SU-DHL-6 (cell line): ENCODE results near the gene DUSP22.

Experiments used
- H2AFZ ChIP-seq: fragments of 200-600 bp; sonication (generic); 2 replicates; pipeline ENCODE4 v1.6.1; 2014; ENCODE audit warnings: low read depth, mild to moderate bottlenecking, moderate library complexity, mixed read lengths, antibody characterized with exemption, low read length; ENCODE audit not compliant: severe bottlenecking
- H3F3A ChIP-seq: fragments of 200-600 bp; shearing (Covaris generic); 2 replicates; pipeline ENCODE4 v1.6.0; 2016; ENCODE audit warnings: antibody characterized with exemption, mild to moderate bottlenecking; ENCODE audit not compliant: insufficient read depth
- H3K27ac ChIP-seq: fragments of 200-600 bp; sonication (generic); 2 replicates; pipeline ENCODE4 v1.5.1; 2016; ENCODE audit warnings: low read depth, mild to moderate bottlenecking, low read length, moderate library complexity, mixed read lengths
- H3K27me3 ChIP-seq: fragments of 200-600 bp; sonication (generic), shearing (Covaris generic); 2 replicates; pipeline ENCODE4 v1.6.0; 2014; ENCODE audit warnings: mild to moderate bottlenecking, low read length
- H3K36me3 ChIP-seq: fragments of 200-600 bp; sonication (generic); 2 replicates; pipeline ENCODE4 v1.6.1; 2014; ENCODE audit warnings: mild to moderate bottlenecking, low read length, mixed read lengths
- H3K4me2 ChIP-seq: fragments of 300-600, 200-600 bp; shearing (Covaris generic), sonication (generic); 2 replicates; pipeline ENCODE4 v1.6.0; 2014; ENCODE audit warnings: low read length, low read depth, mild to moderate bottlenecking; ENCODE audit not compliant: poor library complexity, severe bottlenecking
- H3K4me3 ChIP-seq: fragments of 200-600 bp; sonication (generic); 2 replicates; pipeline ENCODE4 v1.5.1; 2014; ENCODE audit warnings: antibody characterized with exemption, low read length, mild to moderate bottlenecking, mixed read lengths; ENCODE audit not compliant: insufficient read depth, poor library complexity, severe bottlenecking
- H3K79me2 ChIP-seq: fragments of 200-600 bp; sonication (generic); 2 replicates; pipeline ENCODE4 v1.6.1; 2014; ENCODE audit warnings: mild to moderate bottlenecking, low read length, moderate library complexity; ENCODE audit not compliant: insufficient read depth
- H3K9ac ChIP-seq: fragments of 200-600 bp; sonication (generic); 2 replicates; pipeline ENCODE4 v1.7.0; 2014; ENCODE audit warnings: mild to moderate bottlenecking, low read length
- H3K9me2 ChIP-seq: fragments of 200-600 bp; sonication (generic); replicated peaks from 2 replicates; pipeline ENCODE4 v1.6.1; 2014; ENCODE audit warnings: low read length; ENCODE audit not compliant: insufficient read depth
- H3K9me3 ChIP-seq: fragments of 200-600 bp; sonication (generic); 2 replicates; pipeline ENCODE4 v1.6.1; 2014; ENCODE audit warnings: low read length, mixed read lengths; ENCODE audit not compliant: insufficient read depth
- H4K20me1 ChIP-seq: fragments of 200-600 bp; sonication (generic); 2 replicates; pipeline ENCODE4 v1.6.1; 2014; ENCODE audit warnings: low read depth, mild to moderate bottlenecking, antibody characterized with exemption, low read length, moderate library complexity, mixed read lengths
- EZH2phosphoT487 ChIP-seq: fragments of 200-600 bp; sonication (generic), shearing (Covaris generic); conservative IDR thresholded peaks from 2 replicates; pipeline ENCODE4 v1.6.1; 2018; ENCODE audit warnings: mild to moderate bottlenecking, antibody characterized with exemption, low read length, moderate library complexity, mixed read lengths
- TF ChIP-seq, protein P1 (sequence below): fragments of 200-600 bp; sonication (generic); IDR thresholded peaks from one replicate; pipeline ENCODE4 v1.5.1; 2017; ENCODE audit warnings: antibody characterized with exemption, mild to moderate bottlenecking, low read length, moderate library complexity; ENCODE audit not compliant: insufficient read depth, poor library complexity, severe bottlenecking

The DUSP22 gene

DNA sequence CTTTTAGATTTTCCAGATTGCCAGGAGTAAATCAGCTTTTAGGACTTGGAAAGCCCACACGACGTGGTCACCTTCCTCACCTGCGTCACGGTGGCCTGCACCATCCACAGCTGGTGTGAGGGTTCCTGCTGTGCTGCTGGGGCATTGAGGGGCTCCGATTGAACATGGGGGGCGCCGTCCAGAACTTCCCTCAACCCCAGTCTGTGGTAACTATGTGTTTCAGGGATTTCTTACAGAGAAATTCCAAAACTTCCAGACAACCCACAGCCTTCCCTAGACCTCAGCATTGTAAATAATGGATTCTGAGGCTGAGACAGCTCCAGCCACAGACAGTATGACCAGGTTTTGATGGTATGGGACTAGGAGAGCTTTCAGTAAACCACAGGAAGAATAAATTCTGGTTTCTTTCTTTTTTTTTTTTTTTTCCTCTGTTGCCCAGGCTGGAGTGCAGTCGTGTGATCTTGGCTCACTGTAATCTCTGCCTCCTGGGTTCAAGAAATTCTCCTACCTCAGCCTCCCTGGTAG, 52.6 kb downstream of the DUSP22 start:
- no peak overlapping the region for H3K4me2 ChIP-seq
- no peaks in the 10 kb centered on the region for H3F3A ChIP-seq
- H3K27ac ChIP-seq: no peak overlapping the region
- no peaks in the 10 kb centered on the region for H3K9me3 ChIP-seq
- H3K36me3 ChIP-seq: no peaks in the 10 kb centered on the region
- TF ChIP-seq EZH2phosphoT487: no peak
- TF ChIP-seq, protein P1, sequence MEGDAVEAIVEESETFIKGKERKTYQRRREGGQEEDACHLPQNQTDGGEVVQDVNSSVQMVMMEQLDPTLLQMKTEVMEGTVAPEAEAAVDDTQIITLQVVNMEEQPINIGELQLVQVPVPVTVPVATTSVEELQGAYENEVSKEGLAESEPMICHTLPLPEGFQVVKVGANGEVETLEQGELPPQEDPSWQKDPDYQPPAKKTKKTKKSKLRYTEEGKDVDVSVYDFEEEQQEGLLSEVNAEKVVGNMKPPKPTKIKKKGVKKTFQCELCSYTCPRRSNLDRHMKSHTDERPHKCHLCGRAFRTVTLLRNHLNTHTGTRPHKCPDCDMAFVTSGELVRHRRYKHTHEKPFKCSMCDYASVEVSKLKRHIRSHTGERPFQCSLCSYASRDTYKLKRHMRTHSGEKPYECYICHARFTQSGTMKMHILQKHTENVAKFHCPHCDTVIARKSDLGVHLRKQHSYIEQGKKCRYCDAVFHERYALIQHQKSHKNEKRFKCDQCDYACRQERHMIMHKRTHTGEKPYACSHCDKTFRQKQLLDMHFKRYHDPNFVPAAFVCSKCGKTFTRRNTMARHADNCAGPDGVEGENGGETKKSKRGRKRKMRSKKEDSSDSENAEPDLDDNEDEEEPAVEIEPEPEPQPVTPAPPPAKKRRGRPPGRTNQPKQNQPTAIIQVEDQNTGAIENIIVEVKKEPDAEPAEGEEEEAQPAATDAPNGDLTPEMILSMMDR: no peak
- H3K9ac ChIP-seq: no peak overlapping the region
- no peak overlapping the region for H2AFZ ChIP-seq
- no peaks in the 10 kb centered on the region for H3K79me2 ChIP-seq
- H4K20me1 ChIP-seq: no peaks in the 10 kb centered on the region
- H3K4me3 ChIP-seq: no peak overlapping the region
- no peaks in the 10 kb centered on the region for H3K9me2 ChIP-seq
- H3K27me3 ChIP-seq: no peaks in the 10 kb centered on the region

DNA sequence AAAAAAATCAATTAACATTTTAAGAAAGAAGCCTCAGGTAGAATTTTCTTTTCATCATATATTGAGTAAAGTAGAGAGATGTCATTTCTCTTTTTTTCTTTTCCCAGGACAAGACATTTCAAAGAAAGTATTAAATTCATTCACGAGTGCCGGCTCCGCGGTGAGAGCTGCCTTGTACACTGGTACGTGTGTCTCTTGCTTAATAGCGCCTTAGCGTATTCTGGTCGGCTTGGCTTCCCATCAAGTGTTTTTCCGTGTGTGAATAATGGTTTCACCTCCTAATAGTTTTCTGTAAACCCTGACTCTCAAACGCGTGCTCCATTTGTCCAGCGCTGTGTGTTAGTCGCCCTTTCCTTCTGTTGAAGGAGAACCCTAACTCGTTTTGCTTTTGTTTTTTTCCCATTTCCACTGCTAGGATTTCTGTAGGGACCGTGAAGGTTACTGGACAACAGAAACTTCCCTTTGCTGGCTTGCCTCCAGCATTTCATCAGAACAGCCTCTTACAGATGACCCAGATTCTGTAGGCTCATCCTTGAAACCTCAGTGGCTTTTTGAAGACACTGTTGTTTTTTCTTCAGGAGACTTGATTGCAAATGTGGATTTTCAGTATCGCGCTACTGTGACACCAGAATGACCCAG, 53.6 kb downstream of the DUSP22 start:
- Histone ChIP-seq H3F3A (no peaks in the 10 kb centered on the region), H3K4me2 (no peak overlapping the region), H3K9me2 (no peaks in the 10 kb centered on the region), H3K4me3 (no peak overlapping the region), H3K9me3 (no peaks in the 10 kb centered on the region), H2AFZ (no peak overlapping the region), H4K20me1 (no peaks in the 10 kb centered on the region), H3K27me3 (no peaks in the 10 kb centered on the region), H3K9ac (no peak overlapping the region), H3K36me3 (no peaks in the 10 kb centered on the region), H3K27ac (no peak overlapping the region), H3K79me2 (no peaks in the 10 kb centered on the region)
- TF ChIP-seq EZH2phosphoT487: no peak
- TF ChIP-seq, protein P1: no peak

DNA sequence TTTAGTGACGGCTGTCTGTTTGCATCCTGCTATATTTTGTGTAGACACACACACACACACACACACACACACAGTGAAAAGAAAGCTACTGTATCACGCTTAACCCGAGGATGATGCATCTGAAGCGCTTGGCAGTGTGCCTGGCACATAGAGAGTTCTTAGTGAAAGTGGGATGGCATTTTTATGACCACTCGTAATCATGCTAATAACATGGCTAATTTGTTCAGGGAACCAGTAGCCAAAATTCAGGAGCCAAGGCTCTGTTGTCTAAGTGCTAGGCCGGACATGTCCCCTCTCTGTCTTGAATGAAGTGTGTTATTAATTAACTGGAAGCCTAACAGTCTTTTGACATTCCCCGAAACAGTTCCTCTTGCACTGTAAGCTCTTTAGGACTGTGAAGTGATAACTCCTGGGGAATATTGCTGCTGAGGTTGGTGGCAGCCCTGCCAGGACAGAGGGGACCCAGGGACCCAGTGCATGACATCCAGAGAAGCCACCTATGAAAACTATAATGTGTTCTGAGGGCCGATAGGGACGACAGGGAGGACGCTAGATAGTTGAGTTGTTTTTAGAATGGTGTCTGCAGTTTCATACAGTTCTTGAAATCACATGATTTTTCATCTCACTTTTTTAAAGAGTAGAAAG, 54.2 kb downstream of the DUSP22 start:
- Histone ChIP-seq H2AFZ (no peak overlapping the region), H3K4me3 (no peak overlapping the region), H3K9me3 (no peaks in the 10 kb centered on the region), H3K27me3 (no peaks in the 10 kb centered on the region), H3K9ac (no peak overlapping the region), H3K79me2 (no peaks in the 10 kb centered on the region), H3K4me2 (no peak overlapping the region), H3K27ac (no peak overlapping the region), H4K20me1 (no peaks in the 10 kb centered on the region), H3K36me3 (no peaks in the 10 kb centered on the region), H3F3A (no peaks in the 10 kb centered on the region), H3K9me2 (no peaks in the 10 kb centered on the region)
- TF ChIP-seq EZH2phosphoT487: no peak
- TF ChIP-seq, protein P1: no peak
